Trophoblast cell (in vitro differentiated cells and primary cell): ENCODE measurements around the gene FRMD5.

Experiments used
- DNase-seq, 2 donors: peaks; one replicate each; pipeline ENCODE4 v3.0.0-alpha.2; 2016
- H2AFZ ChIP-seq: 2 replicates; pipeline ENCODE4 v1.6.1; 2013; ENCODE audit warnings: low read length, moderate library complexity, mild to moderate bottlenecking; ENCODE audit not compliant: insufficient read depth, poor library complexity
- H2AK5ac ChIP-seq: 2 replicates; pipeline ENCODE4 v1.6.1; 2013; ENCODE audit warnings: mild to moderate bottlenecking, low read length
- H2BK120ac ChIP-seq: 2 replicates; pipeline ENCODE4 v1.6.1; 2013; ENCODE audit warnings: low read length, mild to moderate bottlenecking, moderate library complexity; ENCODE audit not compliant: insufficient read depth, poor library complexity
- H2BK12ac ChIP-seq: 2 replicates; pipeline ENCODE4 v1.6.1; 2013; ENCODE audit warnings: mild to moderate bottlenecking, low read length, moderate library complexity
- H2BK5ac ChIP-seq: 2 replicates; pipeline ENCODE4 v1.6.1; 2013; ENCODE audit warnings: low read length, low read depth, moderate library complexity, mild to moderate bottlenecking; ENCODE audit not compliant: poor library complexity
- H3K14ac ChIP-seq: 2 replicates; pipeline ENCODE4 v1.6.1; 2013; ENCODE audit warnings: mild to moderate bottlenecking, low read length
- H3K18ac ChIP-seq: 2 replicates; pipeline ENCODE4 v1.6.1; 2013; ENCODE audit warnings: mild to moderate bottlenecking, low read length
- H3K23ac ChIP-seq: 2 replicates; pipeline ENCODE4 v1.6.1; 2013; ENCODE audit warnings: low read length
- H3K27ac ChIP-seq: 2 replicates; pipeline ENCODE4 v1.5.1; 2013; ENCODE audit warnings: low read depth, mild to moderate bottlenecking, inconsistent platforms, low read length, moderate library complexity
- H3K27me3 ChIP-seq: 2 replicates; pipeline ENCODE4 v1.6.1; 2013; ENCODE audit warnings: inconsistent platforms, mild to moderate bottlenecking, low read length, moderate library complexity; ENCODE audit not compliant: insufficient read depth
- H3K36me3 ChIP-seq, 2 experiments: 1 replicate in 1 of 2; 2 replicates in 1 of 2; pipeline ENCODE4 v1.6.1; 2013; ENCODE audit warnings: low read length in 2 of 2, mild to moderate bottlenecking in 2 of 2, moderate library complexity in 1 of 2; ENCODE audit not compliant: insufficient read depth in 2 of 2, control insufficient read depth in 1 of 2
- H3K4ac ChIP-seq: 2 replicates; pipeline ENCODE4 v1.6.1; 2013; ENCODE audit warnings: low read depth, mild to moderate bottlenecking, low read length, moderate library complexity
- H3K4me1 ChIP-seq, 2 experiments: 1 replicate in 1 of 2; 2 replicates in 1 of 2; pipeline ENCODE4 v1.6.1; 2013; ENCODE audit warnings: low read length in 2 of 2, mild to moderate bottlenecking in 2 of 2, moderate library complexity in 1 of 2; ENCODE audit not compliant: insufficient read depth in 2 of 2, control insufficient read depth in 1 of 2
- H3K4me2 ChIP-seq: 2 replicates; pipeline ENCODE4 v1.6.1; 2013; ENCODE audit warnings: inconsistent platforms, mild to moderate bottlenecking, low read length, moderate library complexity
- H3K4me3 ChIP-seq: 2 replicates; pipeline ENCODE4 v1.5.1; 2013; ENCODE audit warnings: mild to moderate bottlenecking, low read depth, low read length, inconsistent platforms
- H3K79me1 ChIP-seq: one replicate; pipeline ENCODE4 v1.6.1; 2013; ENCODE audit warnings: low read length
- H3K79me2 ChIP-seq: 2 replicates; pipeline ENCODE4 v1.6.1; 2013; ENCODE audit warnings: low read length, mild to moderate bottlenecking; ENCODE audit not compliant: control insufficient read depth, insufficient read depth, poor library complexity
- H3K9ac ChIP-seq: 2 replicates; pipeline ENCODE4 v1.6.1; 2013; ENCODE audit warnings: mild to moderate bottlenecking, low read length
- H3K9me3 ChIP-seq: 2 replicates; pipeline ENCODE4 v1.6.1; 2013; ENCODE audit warnings: low read depth, mild to moderate bottlenecking, control low read depth, inconsistent platforms, low read length; ENCODE audit not compliant: insufficient read depth
- H4K12ac ChIP-seq: 2 replicates; pipeline ENCODE4 v1.6.1; 2013; ENCODE audit warnings: low read depth, mild to moderate bottlenecking, low read length, moderate library complexity
- H4K8ac ChIP-seq: 2 replicates; pipeline ENCODE4 v1.6.1; 2013; ENCODE audit warnings: low read depth, mild to moderate bottlenecking, low read length, moderate library complexity
- H4K91ac ChIP-seq: one replicate; pipeline ENCODE4 v1.6.1; 2013; ENCODE audit warnings: low read depth, mild to moderate bottlenecking, low read length, moderate library complexity
- WGBS: extraction: QIAGEN DNeasy Blood & Tissue Kit; methylation state at CpG from one replicate; pipeline ENCODE4 v1.1.7; 2013; ENCODE audit warnings: missing lambda C conversion rate; ENCODE audit not compliant: insufficient read length, insufficient coverage; ENCODE audit errors: extremely low coverage; 5-methylcytosine and 5-hydroxymethylcytosine counted together

The FRMD5 gene

GRCh38 chr15:43930556-43930955 is 264.5 kb downstream of the FRMD5 start:
- H3K4ac ChIP-seq = no peak overlapping the region
- H4K8ac ChIP-seq = no peak overlapping the region
- H3K27me3 ChIP-seq = no peaks in the 10 kb centered on the region
- H3K4me1 ChIP-seq = peaks cover 0 to 3% of the 10 kb centered on the region in 2 experiments
- H2AFZ ChIP-seq = no peak overlapping the region
- H3K36me3 ChIP-seq = no peaks in the 10 kb centered on the region
- no peak overlapping the region for H3K4me3 ChIP-seq
- no peaks in the 10 kb centered on the region for H3K79me2 ChIP-seq
- WGBS = no CpG with 5 or more reads among the region's 5 CpGs
- no peak overlapping the region for H3K14ac ChIP-seq
- H2AK5ac ChIP-seq = no peak overlapping the region
- H3K18ac ChIP-seq = no peak overlapping the region
- DNase-seq = no peak
- no peak overlapping the region for H3K9ac ChIP-seq
- no peak overlapping the region for H2BK12ac ChIP-seq
- no peak overlapping the region for H3K4me2 ChIP-seq
- H3K79me1 ChIP-seq = no peaks in the 10 kb centered on the region
- H3K9me3 ChIP-seq = no peaks in the 10 kb centered on the region
- H4K91ac ChIP-seq = no peak overlapping the region
- no peak overlapping the region for H4K12ac ChIP-seq
- no peak overlapping the region for H2BK120ac ChIP-seq
- no peak overlapping the region for H3K27ac ChIP-seq
- H2BK5ac ChIP-seq = no peak overlapping the region
- H3K23ac ChIP-seq = no peak overlapping the region

DNA sequence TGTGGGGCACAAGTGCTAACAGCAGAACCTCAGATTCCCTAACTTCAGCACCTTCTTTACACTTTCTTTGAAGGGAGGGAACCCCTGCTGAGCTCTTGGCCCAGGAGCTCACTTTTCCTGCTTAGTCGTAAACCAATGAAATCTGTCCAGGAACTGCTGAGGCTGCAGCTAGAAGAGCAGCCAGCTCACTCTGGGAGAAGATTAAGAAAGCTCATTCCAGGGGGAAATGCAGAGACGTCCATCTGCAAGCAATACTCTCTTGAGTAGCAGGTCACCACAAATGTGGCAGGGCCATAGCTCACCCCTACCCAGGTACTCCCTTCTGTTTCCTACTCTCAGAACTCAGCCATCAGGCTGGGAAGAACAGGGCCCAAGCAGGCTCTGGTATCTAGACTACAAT is 265.0 kb downstream of the FRMD5 start:
- Histone ChIP-seq H2BK12ac (no peak overlapping the region), H3K27me3 (no peaks in the 10 kb centered on the region), H3K4ac (no peak overlapping the region), H2BK5ac (no peak overlapping the region), H3K23ac (no peak overlapping the region), H2AK5ac (no peak overlapping the region), H4K91ac (no peak overlapping the region), H4K8ac (no peak overlapping the region), H4K12ac (no peak overlapping the region), H2AFZ (no peak overlapping the region), H3K27ac (no peak overlapping the region), H3K9ac (no peak overlapping the region), H3K18ac (no peak overlapping the region), H3K9me3 (no peaks in the 10 kb centered on the region), H3K79me1 (no peaks in the 10 kb centered on the region), H3K4me2 (no peak overlapping the region), H3K79me2 (no peaks in the 10 kb centered on the region), H3K14ac (no peak overlapping the region), H2BK120ac (no peak overlapping the region), H3K4me1 (peaks cover 0 to 3% of the 10 kb centered on the region in 2 experiments), H3K36me3 (no peaks in the 10 kb centered on the region), H3K4me3 (no peak overlapping the region)
- no CpG with 5 or more reads among the region's 2 CpGs for WGBS
- no peak for DNase-seq

DNA sequence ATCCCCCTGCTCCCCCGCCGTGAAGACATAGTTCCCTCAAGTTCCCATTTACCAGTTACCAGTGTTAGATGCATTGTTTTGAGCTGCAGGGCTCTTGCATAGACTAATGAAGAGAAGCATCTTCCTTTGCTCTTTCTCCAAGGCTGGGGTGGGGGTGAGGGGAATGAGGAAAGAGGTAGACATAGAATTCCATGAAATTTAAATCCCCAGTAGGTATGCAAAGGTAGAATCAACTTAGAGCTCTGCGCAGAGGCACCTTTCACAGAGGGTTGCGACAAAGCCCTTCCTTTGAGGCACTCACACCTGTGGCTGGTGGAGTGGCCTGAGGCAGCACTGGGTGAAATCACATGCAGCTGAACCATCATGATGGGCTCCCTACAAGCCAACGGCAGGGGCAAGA is 266.9 kb downstream of the FRMD5 start:
- Histone ChIP-seq H3K79me2 (no peaks in the 10 kb centered on the region), H3K9ac (no peak overlapping the region), H3K4me3 (no peak overlapping the region), H3K27me3 (no peaks in the 10 kb centered on the region), H3K36me3 (no peaks in the 10 kb centered on the region), H4K91ac (no peak overlapping the region), H3K4me2 (no peak overlapping the region), H3K4ac (no peak overlapping the region), H3K79me1 (no peaks in the 10 kb centered on the region), H3K23ac (no peak overlapping the region), H2AK5ac (no peak overlapping the region), H2AFZ (no peak overlapping the region), H3K14ac (no peak overlapping the region), H2BK5ac (no peak overlapping the region), H3K18ac (no peak overlapping the region), H2BK12ac (no peak overlapping the region), H3K9me3 (no peaks in the 10 kb centered on the region), H4K12ac (no peak overlapping the region), H2BK120ac (no peak overlapping the region), H4K8ac (no peak overlapping the region), H3K4me1 (peaks cover 0 to 3% of the 10 kb centered on the region in 2 experiments), H3K27ac (no peak overlapping the region)
- no peak for DNase-seq
- WGBS = no CpG with 5 or more reads among the region's 5 CpGs

DNA sequence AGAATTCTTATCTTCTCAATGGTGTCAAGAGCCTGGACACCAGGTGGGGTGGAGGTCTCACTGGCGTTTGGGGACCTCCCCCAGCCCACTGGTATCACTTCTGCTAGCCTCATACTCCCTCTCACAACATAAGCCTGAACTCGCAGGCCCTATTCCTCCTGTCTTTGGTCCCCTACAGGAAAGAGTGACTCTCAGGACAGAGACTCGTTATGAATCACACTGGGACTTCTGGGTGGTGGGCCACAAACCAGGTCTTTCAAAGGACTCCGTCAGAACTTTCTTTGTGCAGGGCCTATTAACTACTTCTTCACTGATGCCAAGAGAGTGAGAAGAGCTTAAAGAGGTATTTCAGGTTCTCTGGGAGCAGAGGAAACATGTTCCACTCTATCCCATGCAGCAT is 267.9 kb downstream of the FRMD5 start:
- Histone ChIP-seq H3K4me1 (no peaks in the 10 kb centered on the region), H3K14ac (no peak overlapping the region), H3K23ac (no peak overlapping the region), H3K9me3 (no peaks in the 10 kb centered on the region), H3K9ac (no peak overlapping the region), H3K27ac (no peak overlapping the region), H3K4me3 (no peak overlapping the region), H2AFZ (no peak overlapping the region), H4K12ac (no peak overlapping the region), H2AK5ac (no peak overlapping the region), H3K79me2 (no peaks in the 10 kb centered on the region), H3K79me1 (no peaks in the 10 kb centered on the region), H4K91ac (no peak overlapping the region), H2BK120ac (no peak overlapping the region), H3K4ac (no peak overlapping the region), H4K8ac (no peak overlapping the region), H3K36me3 (no peaks in the 10 kb centered on the region), H3K18ac (no peak overlapping the region), H3K27me3 (no peaks in the 10 kb centered on the region), H2BK12ac (no peak overlapping the region), H2BK5ac (no peak overlapping the region), H3K4me2 (no peak overlapping the region)
- no peak for DNase-seq
- WGBS = no CpG with 5 or more reads among the region's 4 CpGs
